HepG2 (cell line): ENCODE data around the gene ISG20L2. TPM values are rescaled to one million over a fixed set of nuclear protein-coding genes. Genes with fewer than 3 reads are reported as not detected.

Source experiments
- ATAC-seq: fragments of 200-7000 bp; cut with Tn5 transposase; 3 replicates; pipeline ENCODE4 v1.9.1; 2020; ENCODE audit warnings: mild to moderate bottlenecking, moderate library complexity
- BruUV-seq: library from RNA; stranded (reverse); fragments of 400-500 nt; replicated peaks from 2 replicates; lab custom pipeline; 2021; lab: Mats Ljungman, UMichigan
- CTCF ChIA-PET: fragments of 300-600 bp; formaldehyde crosslinking; extraction: SDS; loops from one replicate; lab custom pipeline; 2021; ENCODE audit warnings: low total read pairs, inconsistent platforms, low intra/inter-chr PET ratio; lab: Yijun Ruan, JAX
- POLR2A ChIA-PET: fragments of 350-600 bp; sonication (Branson Sonifier 250); formaldehyde crosslinking; loops from one replicate; lab custom pipeline; 2020; ENCODE audit warnings: antibody characterized with exemption, inconsistent platforms; lab: Yijun Ruan, JAX
- DNase-seq: peaks from one replicate; pipeline ENCODE4 v3.0.0-alpha.2; 2015; ENCODE audit warnings: low spot score
- FAIRE-seq: peaks from 3 replicates; lab custom pipeline; 2011; peaks lifted over from hg19 to GRCh38; lab: Jason Lieb, UNC
- H2AFZ ChIP-seq: one replicate; pipeline ENCODE4 v1.6.1; 2011; ENCODE audit warnings: low read length, inconsistent platforms
- H3K27ac ChIP-seq: fragments of 300-600 bp; 3 replicates; pipeline ENCODE4 v1.8.0; 2011; ENCODE audit warnings: mixed run types, mild to moderate bottlenecking, mixed read lengths, low read length, inconsistent platforms; ENCODE audit not compliant: insufficient read depth; ENCODE audit errors: extremely low read length
- H3K27me3 ChIP-seq, 2 experiments: fragments of 200-600 bp in 1 of 2; 2 replicates in 1 of 2; 3 replicates in 1 of 2; pipeline versions ENCODE4 v1.6.0 to v1.8.0; 2011; ENCODE audit warnings: low read length in 2 of 2, mild to moderate bottlenecking in 2 of 2, moderate library complexity in 2 of 2, inconsistent platforms in 1 of 2; ENCODE audit not compliant: insufficient read depth in 2 of 2, control insufficient read depth in 1 of 2
- H3K36me3 ChIP-seq, 2 experiments: fragments of 200-600 bp in 1 of 2; replicated peaks in 1 of 2; 2 replicates in 1 of 2; 3 replicates in 1 of 2; pipeline versions ENCODE4 v1.5.1 to v1.8.0; 2011; ENCODE audit warnings: low read length in 2 of 2, inconsistent platforms in 1 of 2; ENCODE audit not compliant: insufficient read depth in 2 of 2, control insufficient read depth in 1 of 2
- H3K4me1 ChIP-seq: 2 replicates; pipeline ENCODE4 v1.5.1; 2012; ENCODE audit warnings: low read length, inconsistent platforms; ENCODE audit not compliant: insufficient read depth
- H3K4me2 ChIP-seq: 2 replicates; pipeline ENCODE4 v1.6.0; 2011; ENCODE audit warnings: low read depth, low read length, inconsistent platforms
- H3K4me3 ChIP-seq, 3 experiments: fragments of 200-600 bp in 1 of 3; sonication (generic), shearing (Covaris generic) in 1 of 3; replicated peaks in 1 of 3; 2 replicates each; pipeline ENCODE4 v1.5.1; 2011 to 2016; ENCODE audit warnings: low read length in 3 of 3, inconsistent platforms in 2 of 3, low read depth in 2 of 3, mild to moderate bottlenecking in 2 of 3, control low read depth in 1 of 3, mixed read lengths in 1 of 3; ENCODE audit not compliant: insufficient read depth in 1 of 3
- H3K79me2 ChIP-seq: one replicate; pipeline ENCODE4 v1.6.1; 2011; ENCODE audit warnings: low read length, inconsistent platforms; ENCODE audit not compliant: insufficient read depth
- H3K9ac ChIP-seq: 2 replicates; pipeline ENCODE4 v1.6.0; 2011; ENCODE audit warnings: mild to moderate bottlenecking, low read depth, low read length, inconsistent platforms; ENCODE audit not compliant: insufficient read depth
- H3K9me3 ChIP-seq: 2 replicates; pipeline ENCODE4 v1.5.1; 2012; ENCODE audit warnings: mild to moderate bottlenecking, low read length
- H4K20me1 ChIP-seq: 2 replicates; pipeline ENCODE4 v1.6.0; 2011; ENCODE audit warnings: inconsistent platforms, mild to moderate bottlenecking, low read length, moderate library complexity; ENCODE audit not compliant: insufficient read depth
- ATF7-NPFF ChIP-seq: sonication (generic); formaldehyde crosslinking; IDR thresholded peaks from 2 replicates; pipeline ENCODE4 v1.8.1; 2023; ENCODE audit warnings: mild to moderate bottlenecking, low read depth, missing genetic modification reagents, moderate library complexity
- FOSL1 ChIP-seq: sonication (generic); formaldehyde crosslinking; IDR thresholded peaks from 2 replicates; pipeline ENCODE4 v1.9.0; 2021; ENCODE audit warnings: missing genetic modification reagents, borderline replicate concordance
- HES4 ChIP-seq: sonication (generic); formaldehyde crosslinking; IDR thresholded peaks from 2 replicates; pipeline ENCODE4 v1.9.0; 2021; ENCODE audit warnings: mild to moderate bottlenecking, missing genetic modification reagents, borderline replicate concordance
- HHEX ChIP-seq: IDR thresholded peaks from 2 replicates; pipeline ENCODE4 v1.6.1; 2016; ENCODE audit warnings: control low read depth
- ISL2 ChIP-seq: sonication (generic); formaldehyde crosslinking; IDR thresholded peaks from 2 replicates; pipeline ENCODE4 v1.5.0; 2020; ENCODE audit warnings: missing genetic modification reagents
- MYC ChIP-seq: sonication (generic); formaldehyde crosslinking; IDR thresholded peaks from 2 replicates; pipeline ENCODE4 v1.9.0; 2021; ENCODE audit warnings: missing genetic modification reagents, borderline replicate concordance
- NPAS2 ChIP-seq: sonication (generic); formaldehyde crosslinking; IDR thresholded peaks from 2 replicates; pipeline ENCODE4 v1.8.0; 2022; ENCODE audit warnings: mild to moderate bottlenecking, missing genetic modification reagents, borderline replicate concordance
- REXO4 ChIP-seq: sonication (generic); formaldehyde crosslinking; IDR thresholded peaks from 2 replicates; pipeline ENCODE4 v1.8.0; 2022; ENCODE audit warnings: missing genetic modification reagents, mild to moderate bottlenecking, borderline replicate concordance
- SMAD3 ChIP-seq: sonication (generic); formaldehyde crosslinking; IDR thresholded peaks from 2 replicates; pipeline ENCODE4 v1.4.0; 2020; ENCODE audit warnings: missing genetic modification reagents
- SMAD9 ChIP-seq: sonication (generic); formaldehyde crosslinking; IDR thresholded peaks from 2 replicates; pipeline ENCODE4 v1.5.1; 2020; ENCODE audit warnings: mild to moderate bottlenecking, missing genetic modification reagents
- SOX13 ChIP-seq, 3 experiments: fragments of 450-650 bp in 1 of 3; sonication (generic) in 1 of 3; formaldehyde crosslinking in 1 of 3; IDR thresholded peaks in 2 of 3; conservative IDR thresholded peaks in 1 of 3; 2 replicates each; pipeline versions ENCODE4 v1.5.0 to v1.6.1; 2016 to 2020; ENCODE audit warnings: antibody characterized with exemption in 1 of 3, mild to moderate bottlenecking in 1 of 3, missing compliant biosample characterization in 1 of 3, missing genetic modification reagents in 1 of 3, moderate library complexity in 1 of 3
- SPEN ChIP-seq: sonication (generic); formaldehyde crosslinking; IDR thresholded peaks from 2 replicates; pipeline ENCODE4 v1.5.1; 2020; ENCODE audit warnings: low read depth, mild to moderate bottlenecking, missing genetic modification reagents
- STAG1 ChIP-seq: sonication (generic); formaldehyde crosslinking; IDR thresholded peaks from 2 replicates; pipeline ENCODE4 v1.4.0; 2020; ENCODE audit warnings: missing genetic modification reagents
- TBL1XR1 ChIP-seq: fragments of 150-350 bp; IDR thresholded peaks from 2 replicates; pipeline ENCODE4 v1.6.1; 2014; ENCODE audit warnings: borderline replicate concordance, low read length; ENCODE audit not compliant: partially characterized antibody
- TCF7L2 ChIP-seq: IDR thresholded peaks from 2 replicates; pipeline ENCODE4 v1.6.1; 2011; ENCODE audit warnings: mild to moderate bottlenecking, low read depth, low read length, moderate library complexity
- ZNF205 ChIP-seq: IDR thresholded peaks from 2 replicates; pipeline ENCODE4 v1.6.1; 2018; ENCODE audit warnings: missing biosample characterization, missing genetic modification reagents
- ZNF232 ChIP-seq: sonication (generic); formaldehyde crosslinking; IDR thresholded peaks from 2 replicates; pipeline ENCODE4 v1.4.0; 2020; ENCODE audit warnings: missing genetic modification reagents, borderline replicate concordance
- ZNF431 ChIP-seq: sonication (generic); formaldehyde crosslinking; IDR thresholded peaks from 2 replicates; pipeline ENCODE4 v1.9.0; 2022; ENCODE audit warnings: missing genetic modification reagents, low read depth, mild to moderate bottlenecking, borderline replicate concordance
- ZNF530 ChIP-seq: sonication (generic); formaldehyde crosslinking; IDR thresholded peaks from 2 replicates; pipeline ENCODE4 v1.5.0; 2020; ENCODE audit warnings: low read depth, mild to moderate bottlenecking, missing genetic modification reagents
- ZNF713 ChIP-seq: sonication (generic); formaldehyde crosslinking; IDR thresholded peaks from 2 replicates; pipeline ENCODE4 v1.4.0; 2020; ENCODE audit warnings: mild to moderate bottlenecking, missing genetic modification reagents
- WGBS: methylation state at CpG from one replicate; pipeline ENCODE4 v1.1.6; 2017; ENCODE audit warnings: low lambda C conversion rate; 5-methylcytosine and 5-hydroxymethylcytosine counted together
- in situ Hi-C: cut with HindIII; loops from 2 replicates; pipeline ENCODE4 v1.10.0; 2017; ENCODE audit warnings: low pct_unique_long_range_greater_than_20kb; ENCODE audit not compliant: extremely low pct_ligation_motif_present
- intact Hi-C: fragments of 100-400 bp; cut with micrococcal nuclease; formaldehyde crosslinking; loops from one replicate; pipeline ENCODE4 v1.10.0; 2022; ENCODE audit not compliant: unreplicated experiment
- polyA plus RNA-seq, 8 experiments: library from polyadenylated mRNA; depleted of rRNA in 3 of 8; stranded (reverse) in 7 of 8; unstranded in 1 of 8; fragments of >200 nt; fragmentation: Illumina TruSeq in 4 of 8; extraction: Trizol in 4 of 8; gene quantifications; 2 replicates each; pipeline versions ENCODE4 v1.2.1 to v1.2.3, GENCODE V29; 2011 to 2016; ENCODE audit warnings: low read depth in 4 of 8, missing spikeins in 1 of 8, mixed read lengths in 1 of 8; ENCODE audit not compliant: insufficient read depth in 1 of 8
- total RNA-seq, 5 experiments: library from RNA; depleted of rRNA; stranded (reverse); fragments of >200 nt; fragmentation: Illumina TruSeq; extraction: Trizol; gene quantifications; 2 replicates each; pipeline ENCODE4 v1.2.3, GENCODE V29; 2016; ENCODE audit warnings: low read depth in 1 of 5
- TF ChIP-seq, protein P1 (sequence below): sonication (generic); formaldehyde crosslinking; IDR thresholded peaks from 2 replicates; pipeline ENCODE4 v1.8.1; 2023; ENCODE audit warnings: mild to moderate bottlenecking, missing genetic modification reagents
- TF ChIP-seq, protein P2 (sequence below): sonication (generic); formaldehyde crosslinking; IDR thresholded peaks from 2 replicates; pipeline ENCODE4 v1.8.0; 2022; ENCODE audit warnings: mild to moderate bottlenecking, missing genetic modification reagents

ISG20L2 gene
- total and polyA plus RNA-seq, 2 of the 13 experiments (the other 11 are each of a cell fraction or from before 2014, with no cell fraction given): 19.8 to 21.3 TPM

DNA sequence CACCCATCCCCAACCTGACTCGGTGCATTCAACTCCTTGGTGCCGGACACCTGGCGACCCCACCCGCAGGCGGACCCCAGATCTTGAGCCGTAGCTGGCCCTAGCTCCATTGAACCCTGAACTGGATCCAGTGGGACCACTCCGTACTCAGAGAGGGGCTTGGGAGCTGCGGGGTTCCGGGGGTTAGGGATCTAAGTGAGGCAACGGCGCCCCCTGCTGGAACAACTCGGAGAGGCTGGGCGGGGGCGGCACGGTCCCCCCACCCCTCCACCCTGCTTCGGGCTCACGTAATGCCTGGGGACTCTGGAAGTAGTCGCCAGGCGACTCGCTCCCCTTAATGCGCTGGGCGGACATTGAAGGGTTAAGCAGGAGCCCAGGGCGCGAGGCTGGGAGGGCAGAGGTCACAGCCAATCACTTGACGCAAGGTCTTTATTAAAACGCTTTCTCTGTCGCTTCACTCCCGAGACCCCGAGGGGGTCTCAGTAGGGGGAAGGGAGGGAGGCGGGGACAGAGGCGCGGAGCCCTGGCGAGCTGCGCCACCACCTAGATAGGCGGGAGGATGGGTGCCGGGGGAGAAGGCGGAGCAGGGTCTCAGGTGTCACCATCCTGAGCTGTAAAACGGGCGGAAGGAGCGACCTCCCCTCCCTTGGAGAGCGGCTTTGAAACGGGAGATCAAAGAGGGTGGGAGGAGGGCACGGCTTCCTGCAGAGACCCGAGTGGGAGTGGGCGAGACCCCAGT, 22.5 kb downstream of the ISG20L2 start:
- FAIRE-seq: no peak
- in situ Hi-C loops: no loop called here
- TF ChIP-seq ZNF431 (CRISPR knock-in tag) (no peak), ZNF713 (CRISPR knock-in tag) (no peak), SOX13 (IDR thresholded peaks at IDR 0.05) (no peak), SOX13 (CRISPR knock-in tag; conservative IDR thresholded peaks at IDR 0.05 in 1 of 2, IDR thresholded peaks at IDR 0.05 in 1 of 2) (no peak; a peak in 1 of 4 replicates), HES4 (CRISPR knock-in tag) (no peak), MYC (no peak), ZNF530 (CRISPR knock-in tag) (no peak), ZNF232 (CRISPR knock-in tag) (no peak), SMAD3 (no peak), STAG1 (CRISPR knock-in tag) (peak; percentile 59), SMAD9 (CRISPR knock-in tag) (no peak), FOSL1 (no peak), HHEX (CRISPR knock-in tag) (no peak), TBL1XR1 (no peak), NPAS2 (CRISPR knock-in tag) (no peak), TCF7L2 (no peak), ATF7-NPFF (peak; percentile 24; the same call in 1 of the 2 replicates), REXO4 (no peak), ZNF205 (CRISPR knock-in tag) (no peak), SPEN (CRISPR knock-in tag) (no peak), ISL2 (CRISPR knock-in tag) (no peak)
- TF ChIP-seq, protein P1, sequence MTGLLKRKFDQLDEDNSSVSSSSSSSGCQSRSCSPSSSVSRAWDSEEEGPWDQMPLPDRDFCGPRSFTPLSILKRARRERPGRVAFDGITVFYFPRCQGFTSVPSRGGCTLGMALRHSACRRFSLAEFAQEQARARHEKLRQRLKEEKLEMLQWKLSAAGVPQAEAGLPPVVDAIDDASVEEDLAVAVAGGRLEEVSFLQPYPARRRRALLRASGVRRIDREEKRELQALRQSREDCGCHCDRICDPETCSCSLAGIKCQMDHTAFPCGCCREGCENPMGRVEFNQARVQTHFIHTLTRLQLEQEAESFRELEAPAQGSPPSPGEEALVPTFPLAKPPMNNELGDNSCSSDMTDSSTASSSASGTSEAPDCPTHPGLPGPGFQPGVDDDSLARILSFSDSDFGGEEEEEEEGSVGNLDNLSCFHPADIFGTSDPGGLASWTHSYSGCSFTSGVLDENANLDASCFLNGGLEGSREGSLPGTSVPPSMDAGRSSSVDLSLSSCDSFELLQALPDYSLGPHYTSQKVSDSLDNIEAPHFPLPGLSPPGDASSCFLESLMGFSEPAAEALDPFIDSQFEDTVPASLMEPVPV (CRISPR knock-in tag): no peak
- TF ChIP-seq, protein P2, sequence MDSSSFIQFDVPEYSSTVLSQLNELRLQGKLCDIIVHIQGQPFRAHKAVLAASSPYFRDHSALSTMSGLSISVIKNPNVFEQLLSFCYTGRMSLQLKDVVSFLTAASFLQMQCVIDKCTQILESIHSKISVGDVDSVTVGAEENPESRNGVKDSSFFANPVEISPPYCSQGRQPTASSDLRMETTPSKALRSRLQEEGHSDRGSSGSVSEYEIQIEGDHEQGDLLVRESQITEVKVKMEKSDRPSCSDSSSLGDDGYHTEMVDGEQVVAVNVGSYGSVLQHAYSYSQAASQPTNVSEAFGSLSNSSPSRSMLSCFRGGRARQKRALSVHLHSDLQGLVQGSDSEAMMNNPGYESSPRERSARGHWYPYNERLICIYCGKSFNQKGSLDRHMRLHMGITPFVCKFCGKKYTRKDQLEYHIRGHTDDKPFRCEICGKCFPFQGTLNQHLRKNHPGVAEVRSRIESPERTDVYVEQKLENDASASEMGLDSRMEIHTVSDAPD (CRISPR knock-in tag): no peak

More for the DNA sequence above, 22.5 kb downstream of the ISG20L2 start:
- Histone ChIP-seq H3K4me2 (peak overlapping the region; percentile 91), H3K4me1 (peaks cover 25% of the 10 kb centered on the region), H3K79me2 (no peaks in the 10 kb centered on the region), H3K9ac (no peak overlapping the region; the same call in 1 of the 2 replicates), H3K27me3 (peaks cover 11 to 79% of the 10 kb centered on the region in 2 experiments), H3K9me3 (no peaks in the 10 kb centered on the region), H2AFZ (no peak overlapping the region), H3K27ac (no peak overlapping the region), H3K36me3 (no peaks in the 10 kb centered on the region), H3K4me3 (peak overlapping the region; percentile 41 to 66 (median 52)), H4K20me1 (no peaks in the 10 kb centered on the region)
- POLR2A ChIA-PET: interaction anchor here (1.1 to 3.2 kb wide), 6 partner anchors 15 to 45 kb away, joined by 3 to 20 read pairs (median 4); partner anchors contain the start of genes ISG20L2 and METTL25B
- no TSS peak for BruUV-seq
- DNase-seq (peak; percentile 23), ATAC-seq (peak; percentile 53)
- under 1% methylated on average over 21 of the region's 45 CpGs for WGBS
- CTCF ChIA-PET: interaction anchor here (0.7 to 3.0 kb wide), 3 partner anchors 13 to 20 kb away, joined by 3 to 30 read pairs (median 6); no protein-coding TSS in a partner anchor
- intact Hi-C loops: loop anchor here (1.0 kb wide), 1 partner anchor 17 kb away; no protein-coding TSS in a partner anchor
